Activated CD4-positive, alpha-beta T cell treated with anti-CD3 and anti-CD28 coated beads, Interleukin-2, amount 50 U/mL, for 48 hours (primary cell): ENCODE results near the gene SGCD.

Source experiments
- DNase-seq, 2 experiments: peaks; one replicate each; pipeline ENCODE4 v3.0.0-alpha.2; 2020

SGCD gene

DNA sequence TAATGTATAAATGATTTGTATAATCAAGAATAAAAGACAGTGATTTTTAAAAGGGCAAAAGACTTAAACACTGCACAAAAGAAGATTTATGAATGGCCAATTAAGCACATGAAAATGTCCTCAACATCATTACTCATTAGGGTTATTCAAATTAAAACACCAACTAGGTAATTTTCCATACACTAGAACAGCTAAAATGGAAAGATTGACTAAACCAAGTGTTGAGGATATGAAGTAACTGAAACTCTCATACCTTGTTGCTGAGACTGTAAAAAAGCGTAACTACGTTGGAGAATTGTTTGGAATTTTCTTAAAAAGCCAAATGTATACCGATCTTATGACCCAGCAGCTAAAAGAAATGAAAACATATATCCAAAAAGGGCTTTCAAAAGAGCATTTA is 144.9 kb downstream of the SGCD start:
- no peak for DNase-seq

- DNase-seq: no peak
These were observed 146.4 kb downstream of the SGCD start for GRCh38 chr5:156473269-156473908.

- DNase-seq: no peak
These were observed 147.3 kb downstream of the SGCD start for GRCh38 chr5:156474251-156474650.

GRCh38 chr5:156475182-156476157 is 148.5 kb downstream of the SGCD start:
- no peak for DNase-seq

- no peak for DNase-seq
These were observed 149.2 kb downstream of the SGCD start for GRCh38 chr5:156476158-156476551.

DNA sequence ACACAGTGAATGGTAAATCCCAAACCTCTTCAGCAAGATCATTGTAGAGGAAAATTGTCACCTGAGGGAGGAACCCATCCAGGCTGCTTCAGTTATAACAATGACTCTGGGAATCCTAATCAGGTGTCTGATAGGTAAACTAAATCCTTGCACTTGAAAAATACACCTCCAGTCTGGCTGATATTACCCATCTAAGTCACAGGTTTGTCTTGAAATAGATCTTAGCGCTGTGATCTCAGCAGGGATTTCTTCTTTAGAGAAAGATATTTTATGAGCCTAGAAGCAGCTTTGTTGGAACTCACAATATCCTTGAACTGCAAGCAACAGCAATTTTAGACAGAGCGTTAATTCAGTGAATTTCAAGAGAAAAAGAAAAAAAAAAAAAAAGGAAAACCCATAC is 149.7 kb downstream of the SGCD start:
- no peak for DNase-seq

DNA sequence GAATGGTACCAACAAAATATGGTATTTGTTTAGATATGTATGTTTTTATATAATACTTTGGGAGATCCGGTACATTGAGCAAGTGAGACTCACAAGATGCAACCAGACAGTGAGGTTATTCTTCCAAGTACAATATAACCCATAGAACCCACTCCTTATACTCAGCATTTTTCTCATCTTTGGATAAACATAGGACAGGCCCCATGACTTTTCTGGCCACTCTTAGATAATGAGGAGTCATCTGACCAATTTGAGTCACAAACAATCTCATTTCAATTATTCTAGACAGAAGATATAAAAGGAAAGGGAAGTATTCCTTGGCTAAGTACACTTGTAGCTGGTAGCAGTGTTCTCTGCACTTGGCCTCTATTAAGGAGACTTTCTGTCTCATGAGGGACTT is 150.2 kb downstream of the SGCD start:
- DNase-seq: no peak

- DNase-seq: no peak
These were observed 152.9 kb downstream of the SGCD start for GRCh38 chr5:156479849-156480248.

DNA sequence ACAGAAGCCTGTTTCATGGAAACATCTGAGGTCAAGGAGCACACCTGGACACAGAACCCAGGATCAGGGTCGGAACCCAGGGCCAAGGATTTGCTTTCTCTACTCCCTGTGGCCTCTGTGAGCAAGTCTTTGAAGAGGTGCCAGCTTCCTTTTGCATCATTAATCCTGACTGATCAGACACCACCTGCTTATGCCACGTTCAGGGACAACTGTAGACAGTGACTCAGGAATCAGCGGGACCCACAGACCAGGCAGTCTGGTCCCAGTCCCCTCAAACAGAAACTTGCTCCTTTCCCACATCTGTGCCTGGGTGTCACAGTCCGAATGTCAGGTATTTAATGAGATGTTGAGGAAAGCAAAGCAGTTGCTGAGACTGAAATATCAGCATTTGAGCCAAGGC is 154.8 kb downstream of the SGCD start:
- no peak for DNase-seq

DNA sequence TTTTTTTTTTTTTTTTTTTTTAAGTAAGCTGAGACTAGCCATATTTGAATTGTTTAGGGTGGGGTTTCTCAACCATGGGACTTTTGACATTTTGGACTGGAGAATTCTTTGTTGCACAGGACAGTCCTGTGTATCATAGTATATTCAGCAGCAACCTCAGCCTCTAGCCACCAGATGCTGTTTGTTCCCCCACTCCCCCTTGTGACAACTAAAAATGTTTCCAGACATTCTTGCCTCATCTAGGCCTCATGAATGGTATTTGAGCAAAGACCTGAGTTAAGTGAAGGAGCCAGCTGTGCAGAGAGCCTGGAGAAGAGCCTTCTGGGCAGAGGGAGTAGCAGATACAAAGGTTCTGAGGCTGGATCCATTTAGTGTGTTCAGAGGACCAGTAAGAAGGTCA is 155.9 kb downstream of the SGCD start:
- no peak for DNase-seq

GRCh38 chr5:156486394-156487238 is 159.7 kb downstream of the SGCD start:
- no peak for DNase-seq

DNA sequence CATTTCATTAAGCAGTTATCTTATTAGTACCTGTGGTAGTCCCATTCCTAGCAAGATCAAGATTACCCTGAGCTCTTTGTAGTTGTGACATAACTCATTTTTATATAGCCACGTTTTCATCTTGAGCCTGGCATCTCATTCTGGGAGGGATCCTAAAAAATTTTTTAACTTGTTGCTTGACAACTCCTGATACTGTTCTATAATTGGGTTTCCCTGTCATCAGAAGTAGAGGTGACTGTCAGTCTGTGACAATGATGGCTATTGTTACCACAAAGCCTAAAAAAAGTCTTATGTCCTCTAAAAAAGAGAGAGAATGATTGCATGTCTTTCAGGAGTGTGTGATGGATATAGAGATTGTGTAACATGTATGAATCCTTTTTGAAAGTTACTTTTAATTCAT is 164.8 kb downstream of the SGCD start:
- DNase-seq: no peak

DNA sequence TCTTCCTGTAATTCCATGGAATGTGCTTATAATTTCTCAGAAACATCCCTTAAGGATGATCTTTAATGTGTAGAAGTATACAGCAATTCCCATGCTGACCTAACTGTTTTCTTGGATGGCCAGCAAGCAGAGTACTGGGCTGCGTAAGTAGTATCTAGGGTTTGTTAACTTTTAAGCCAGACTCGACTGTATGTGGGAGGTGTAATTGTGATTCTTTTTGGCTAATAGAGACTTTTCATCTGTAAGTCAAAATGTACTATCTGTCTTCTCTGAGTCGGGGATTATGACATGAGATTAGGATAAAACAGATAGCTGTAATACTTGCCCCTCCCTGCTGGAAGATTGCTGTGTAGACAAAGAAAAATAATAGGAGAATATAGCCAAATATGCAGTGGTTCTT is 169.3 kb downstream of the SGCD start:
- DNase-seq: no peak

DNA sequence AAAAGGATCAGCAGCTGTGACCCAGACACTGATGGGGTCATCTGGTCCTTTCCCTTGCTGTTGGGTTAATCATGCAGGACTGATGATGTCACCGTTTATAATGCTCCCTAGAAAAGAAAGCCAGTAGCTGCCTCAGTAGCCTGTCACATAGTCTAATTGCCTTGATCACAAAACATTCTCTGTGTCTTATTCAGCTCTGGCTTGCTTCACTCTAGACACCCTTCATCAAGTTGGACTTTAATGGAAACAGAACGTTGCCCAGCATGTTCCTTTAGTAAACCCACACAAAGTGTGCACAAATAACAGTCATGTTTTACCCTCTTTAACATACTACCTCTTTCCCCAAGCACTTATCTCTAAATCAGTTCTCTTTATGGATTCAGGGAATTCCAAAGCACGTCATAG is 170.8 kb downstream of the SGCD start:
- no peak for DNase-seq

DNA sequence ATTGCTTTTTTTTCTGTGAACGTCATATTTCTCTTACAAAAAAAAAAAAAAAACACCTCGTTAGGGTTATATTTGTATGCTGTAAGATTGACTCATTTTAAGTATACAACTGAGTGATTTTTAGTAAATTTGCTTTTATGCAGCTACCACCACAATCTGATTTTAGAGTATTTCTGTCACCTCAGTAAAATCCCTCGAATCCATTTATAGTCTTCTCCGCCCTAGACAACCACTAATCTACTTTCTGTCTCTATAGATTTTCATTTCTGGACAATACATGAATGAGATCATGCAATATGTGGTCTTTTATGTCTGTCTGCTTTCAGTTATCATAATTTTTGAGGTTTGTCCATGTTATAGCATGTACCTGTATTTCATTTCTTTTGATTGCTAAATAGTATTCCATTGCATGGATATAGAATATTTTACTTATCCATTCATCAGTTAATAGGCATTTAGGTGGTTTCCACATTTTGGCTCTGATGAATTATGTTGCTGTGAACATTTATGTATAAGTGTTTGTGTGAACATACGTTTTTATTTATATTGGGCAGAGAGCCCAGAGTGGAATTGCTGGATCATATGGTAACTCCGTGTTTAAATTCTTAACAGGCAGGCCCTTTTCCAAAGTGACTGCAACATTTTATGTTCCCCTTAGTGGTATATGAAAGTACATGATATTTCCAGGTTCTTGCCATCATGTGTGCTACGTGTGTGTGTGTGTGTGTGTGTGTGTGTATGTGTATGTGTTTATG is 171.4 kb downstream of the SGCD start:
- no peak for DNase-seq

- no peak for DNase-seq
These were observed 173.8 kb downstream of the SGCD start for GRCh38 chr5:156500755-156501154.

GRCh38 chr5:156505101-156505500 is 178.1 kb downstream of the SGCD start:
- DNase-seq: no peak

- no peak for DNase-seq
These were observed 186.3 kb downstream of the SGCD start for GRCh38 chr5:156513123-156513815.

DNA sequence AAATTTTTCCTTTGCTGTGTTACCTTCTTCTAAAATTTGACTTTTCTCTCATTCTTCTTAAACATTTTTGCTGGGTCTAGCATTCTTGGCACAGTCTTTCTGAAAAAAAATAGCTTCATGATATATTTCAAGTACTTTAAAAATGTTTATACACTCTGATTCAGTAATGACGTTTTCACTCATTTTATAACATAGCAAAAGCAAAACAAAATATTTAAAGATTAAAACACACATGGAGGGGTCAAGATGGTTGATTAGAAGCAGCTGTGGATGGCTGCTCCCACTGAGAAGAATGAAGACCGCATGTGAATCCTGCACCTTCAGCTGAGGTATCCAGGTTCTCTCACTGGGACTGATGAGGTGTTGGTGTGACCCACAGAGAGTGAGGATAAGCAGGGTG is 188.2 kb downstream of the SGCD start:
- DNase-seq: no peak

GRCh38 chr5:156515803-156516360 is 188.9 kb downstream of the SGCD start:
- no peak for DNase-seq

DNA sequence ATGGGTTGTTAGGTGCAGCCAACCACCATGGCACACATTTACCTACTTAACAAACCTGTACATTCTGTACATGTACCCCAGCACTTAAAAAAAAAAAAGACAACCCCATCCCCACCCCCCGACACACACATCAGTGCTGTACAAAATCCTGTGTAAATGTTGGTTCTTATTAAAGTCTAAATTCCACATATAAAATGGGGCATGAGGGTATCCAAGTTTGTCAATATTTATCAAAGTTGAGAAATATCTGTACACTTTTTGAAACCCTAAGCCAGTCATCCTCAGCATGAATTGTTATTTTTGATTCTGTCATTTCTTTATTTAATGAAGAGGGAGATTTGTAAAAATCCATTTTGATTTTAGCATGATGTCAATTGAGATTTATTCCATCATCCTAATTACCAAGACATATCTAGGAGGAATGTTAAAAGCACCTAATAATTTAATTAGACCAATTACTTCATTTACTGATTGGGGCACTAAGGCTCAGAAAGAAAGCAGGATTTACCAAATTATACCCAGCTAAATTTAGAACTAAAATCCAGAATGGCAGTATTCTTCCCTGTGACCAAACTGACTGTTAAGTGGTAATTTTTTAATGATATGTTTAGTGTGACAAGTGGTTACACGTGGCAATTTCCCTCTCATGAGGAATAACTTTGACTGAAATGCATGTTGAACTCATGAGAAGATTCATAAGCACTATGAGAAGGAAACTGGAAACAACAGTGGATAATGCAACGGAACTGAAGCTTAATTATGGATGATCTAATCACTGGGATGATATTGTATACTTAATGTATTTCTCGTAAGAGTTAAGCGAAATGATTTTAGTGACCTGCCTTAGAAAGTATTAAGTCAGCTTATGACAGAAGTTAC is 195.9 kb downstream of the SGCD start:
- no peak for DNase-seq
